ENCODE measurements around the gene RBM39. TPM values are rescaled to one million over a fixed set of nuclear protein-coding genes. Genes with fewer than 3 reads are reported as not detected.

The RBM39 gene
- total and polyA plus RNA-seq, 2 of the 13 experiments (the other 11 are each of a cell fraction or from before 2014, with no cell fraction given) = 788 to 920 TPM

GRCh38 chr20:35771689-35772562 lies 29.9 kb upstream of the RBM39 start, which contains the start of gene PHF20 (continued):
- TF ChIP-seq SP5 (CRISPR knock-in tag; IDR thresholded peaks at IDR 0.05; ENCODE audit: borderline replicate concordance, low read depth) (peak; percentile 89), NONO (IDR thresholded peaks at IDR 0.05) (no peak), NONO (CRISPR knock-in tag; conservative IDR thresholded peaks at IDR 0.05) (peak; percentile 96), PBX2 (CRISPR knock-in tag; IDR thresholded peaks at IDR 0.05) (peak; percentile 91), CENPX (CRISPR knock-in tag; IDR thresholded peaks at IDR 0.05) (no peak), ZFP91 (CRISPR knock-in tag; IDR thresholded peaks at IDR 0.05; ENCODE audit: borderline replicate concordance) (peak; percentile 72), GATAD1 (CRISPR knock-in tag; IDR thresholded peaks at IDR 0.05) (peak; percentile 72), CREM (IDR thresholded peaks at IDR 0.05) (peak; percentile 80), CREM (CRISPR knock-in tag; IDR thresholded peaks at IDR 0.05) (0 out of 2 replicates have a peak, but pooled peaks have one; percentile 33), ZBTB38 (CRISPR knock-in tag; IDR thresholded peaks at IDR 0.05) (peak; percentile 98), ZBTB44 (CRISPR knock-in tag; IDR thresholded peaks at IDR 0.05) (peak; percentile 89), ATF6 (CRISPR knock-in tag; conservative IDR thresholded peaks at IDR 0.05) (0 out of 2 replicates have a peak, but pooled peaks have one; percentile 40), RXRB (CRISPR knock-in tag; IDR thresholded peaks at IDR 0.05; ENCODE audit: borderline replicate concordance) (peak; percentile 59), TAF1 (CRISPR knock-in tag; IDR thresholded peaks at IDR 0.05) (peak; percentile 48), ZNF713 (CRISPR knock-in tag; IDR thresholded peaks at IDR 0.05) (peak; percentile 98), HNF1A (IDR thresholded peaks at IDR 0.05; ENCODE audit: low read depth) (no peak), HNF1A (CRISPR knock-in tag; IDR thresholded peaks at IDR 0.05; ENCODE audit: borderline replicate concordance) (peak; percentile 80), JDP2 (CRISPR knock-in tag; IDR thresholded peaks at IDR 0.05; ENCODE audit: borderline replicate concordance) (peak; percentile 96)
